Measurements from ENCODE around the gene RAD1. TPM values are rescaled to one million over a fixed set of nuclear protein-coding genes. Genes with fewer than 3 reads are reported as not detected.

RAD1 gene
- total RNA-seq, 1 donor from 2014 or later, result 27.6 TPM

DNA sequence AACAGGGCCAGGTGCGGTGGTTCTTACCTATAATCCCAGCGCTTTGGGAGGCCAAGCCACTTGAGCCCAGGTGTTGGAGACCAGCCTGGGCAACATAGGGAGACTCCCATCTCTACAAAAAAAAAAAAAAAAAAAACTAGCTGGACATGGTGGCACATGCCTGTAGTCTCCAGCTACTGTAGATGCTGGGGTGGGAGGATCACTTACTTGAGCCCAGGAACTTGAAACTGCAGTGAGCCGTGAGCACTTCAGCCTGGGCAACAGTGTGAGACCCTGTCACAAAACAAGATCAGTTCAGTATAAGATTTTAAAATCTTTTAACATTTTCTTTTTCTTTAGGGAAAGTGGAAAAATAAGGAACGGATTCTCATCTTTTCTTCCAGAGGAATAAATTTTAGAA, 2.7 kb upstream of the RAD1 start:
- no peak for DNase-seq (ENCODE audit: low read depth in 2 of 2)

DNA sequence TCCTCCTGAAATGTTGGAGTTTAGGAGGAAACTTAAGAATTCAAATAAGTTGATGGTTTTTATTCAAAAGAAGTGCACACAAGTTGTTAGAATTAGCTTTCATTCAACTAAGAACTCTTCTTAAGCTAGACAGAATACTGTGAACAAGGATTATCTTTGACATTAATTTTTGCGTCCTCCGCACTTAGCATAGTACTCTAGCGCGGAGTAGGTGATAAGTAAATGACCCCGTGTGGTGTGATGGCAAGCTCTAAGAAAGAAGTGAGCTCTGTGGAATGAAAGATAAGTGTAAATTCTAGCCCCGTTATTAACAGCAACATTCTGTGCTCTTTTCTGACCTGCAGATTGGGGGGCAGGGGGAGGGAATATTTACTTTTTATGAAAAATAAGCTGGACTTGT, 1.2 kb upstream of the RAD1 start:
- no peak for DNase-seq (ENCODE audit: low read depth in 2 of 2)

DNA sequence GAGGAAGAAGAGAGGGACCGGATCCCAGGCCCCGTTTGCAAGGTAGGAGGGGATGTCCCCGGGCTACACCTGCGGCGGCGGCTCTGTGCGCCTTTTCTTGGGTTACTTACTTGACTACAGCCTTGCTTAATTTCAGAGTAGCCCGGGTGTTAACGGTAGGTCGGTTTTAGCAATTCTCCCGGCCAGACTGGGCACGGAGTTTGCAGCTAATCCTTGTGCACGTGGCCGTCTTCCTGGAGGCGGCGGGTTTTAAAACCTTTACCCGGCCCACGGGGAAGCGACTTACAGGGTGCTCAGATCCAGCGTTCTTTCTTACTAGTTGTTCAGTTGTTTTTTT, 520 bp upstream of the RAD1 start:
- peak; percentile 11 to 17 for DNase-seq (ENCODE audit: low read depth in 2 of 2)

DNA sequence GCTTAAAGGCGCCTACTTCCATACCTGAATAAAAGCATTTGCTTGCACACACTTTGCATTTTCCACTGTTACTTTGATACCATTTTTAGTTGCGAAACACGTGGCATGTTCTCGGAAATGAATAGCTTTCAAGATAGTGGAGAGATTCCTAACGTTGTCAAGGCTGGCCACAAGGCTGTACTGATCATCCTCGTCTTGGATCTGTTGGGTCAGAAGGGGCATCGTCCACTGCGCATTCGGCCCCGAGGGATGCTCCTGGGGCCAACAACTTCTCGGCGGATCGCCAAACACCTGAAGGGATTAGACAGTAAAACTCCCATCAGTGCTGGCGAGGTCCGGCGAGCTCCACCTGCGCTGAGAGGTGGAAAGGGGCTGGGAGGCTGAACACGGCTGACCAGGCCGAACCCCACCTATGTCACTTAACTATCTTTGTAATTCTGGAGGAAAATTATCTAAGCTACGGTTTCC, 599 bp downstream of the RAD1 start:
- peak in 1 of 2 donors; percentile 8 for DNase-seq (ENCODE audit: low read depth in 2 of 2)

DNA sequence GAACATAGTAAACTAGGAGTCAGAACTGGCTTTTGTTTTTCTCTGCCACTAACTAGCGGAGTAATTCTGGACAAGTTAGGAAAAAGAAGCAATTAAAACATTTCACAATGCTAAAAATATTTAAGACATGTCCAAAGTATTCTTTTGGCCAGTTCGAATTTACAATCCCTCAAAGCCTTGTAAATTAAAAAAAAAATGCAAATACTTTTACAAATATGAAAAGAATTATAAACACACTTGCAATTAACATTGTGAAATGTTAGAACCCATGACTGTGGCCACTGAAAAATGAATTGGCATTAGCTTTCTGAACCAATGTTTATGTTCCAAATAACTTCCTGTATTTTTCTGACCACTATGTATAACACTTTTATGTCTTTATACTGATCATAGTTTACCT, 2.2 kb downstream of the RAD1 start:
- DNase-seq (ENCODE audit: low read depth in 2 of 2), result no peak

DNA sequence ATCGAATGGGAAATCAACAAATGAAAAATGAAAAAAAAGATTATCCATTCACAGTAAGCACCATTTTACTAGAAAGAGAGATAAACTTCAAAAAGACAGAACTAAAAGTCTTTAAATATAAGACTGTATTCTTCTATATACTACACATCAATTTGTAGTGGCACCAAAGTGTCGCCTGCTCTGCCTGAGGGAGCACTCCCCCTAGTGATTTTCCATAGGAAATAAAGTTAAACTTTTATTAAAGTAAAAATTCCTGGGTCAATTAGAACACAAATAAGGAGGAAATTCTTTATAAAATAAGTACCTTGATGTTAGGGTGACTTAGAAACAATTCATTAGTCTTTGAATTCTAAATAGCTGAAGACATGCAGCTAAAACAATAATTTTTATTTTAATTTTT, 9.7 kb downstream of the RAD1 start:
- DNase-seq (ENCODE audit: low read depth in 2 of 2), result peak; percentile 26 to 50

DNA sequence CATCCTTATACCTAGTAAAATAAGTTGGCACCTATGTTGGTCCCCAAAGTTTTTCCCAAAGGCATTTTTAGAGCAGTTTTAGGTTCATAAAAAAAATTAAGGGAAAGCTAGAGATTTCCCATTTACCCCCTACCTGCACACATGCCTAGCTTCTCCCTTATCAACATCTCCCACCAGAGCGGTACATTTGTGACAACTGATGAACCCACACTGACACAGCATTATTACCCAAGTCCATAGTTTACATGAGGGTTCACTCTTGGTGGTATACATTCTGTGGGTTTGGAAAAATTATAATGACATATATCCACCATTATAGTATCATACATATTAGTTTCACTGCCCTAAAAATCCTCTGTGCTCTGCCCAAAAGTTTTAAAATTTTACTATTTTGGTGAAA, 12.0 kb downstream of the RAD1 start:
- no peak for DNase-seq (ENCODE audit: low read depth in 2 of 2)

DNA sequence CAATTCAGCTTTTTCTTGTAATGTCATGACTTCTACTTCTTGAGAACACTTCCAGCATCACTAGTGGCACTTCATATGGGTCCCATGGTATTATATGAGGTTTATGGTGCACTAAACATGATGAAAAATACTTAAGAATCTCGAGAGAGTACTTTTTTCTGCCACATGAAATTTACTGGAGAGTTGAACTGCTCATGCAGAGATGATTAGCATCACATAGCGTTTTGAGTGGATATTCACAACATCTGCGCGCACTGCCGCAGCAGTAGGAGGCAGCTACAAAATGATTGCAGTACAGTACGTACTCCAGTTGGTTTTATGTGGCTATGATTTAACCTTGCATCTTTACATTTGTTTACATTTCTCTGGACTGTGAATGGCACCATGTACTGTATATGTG, 14.7 kb downstream of the RAD1 start:
- DNase-seq (ENCODE audit: low read depth in 2 of 2), result no peak

DNA sequence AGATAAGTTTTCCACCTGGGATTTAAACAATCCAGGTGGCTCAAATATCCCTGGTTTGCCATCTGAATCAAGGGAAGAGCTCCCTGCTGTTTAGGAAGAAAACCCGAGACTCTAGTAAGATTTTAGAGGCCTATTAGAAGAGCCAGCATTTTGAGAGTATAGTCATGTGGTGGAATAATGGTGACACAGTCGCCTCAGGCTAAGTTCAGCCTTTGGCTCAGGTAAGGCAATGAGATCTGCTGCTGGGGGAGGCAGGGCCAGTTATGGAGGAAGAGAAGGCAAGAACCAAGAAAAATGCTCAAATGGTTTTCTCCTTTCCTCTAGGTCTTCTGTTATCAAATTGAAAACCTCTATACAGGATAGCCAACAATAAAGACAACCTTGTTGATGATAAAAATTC, 16.2 kb downstream of the RAD1 start:
- no peak for DNase-seq (ENCODE audit: low read depth in 2 of 2)

DNA sequence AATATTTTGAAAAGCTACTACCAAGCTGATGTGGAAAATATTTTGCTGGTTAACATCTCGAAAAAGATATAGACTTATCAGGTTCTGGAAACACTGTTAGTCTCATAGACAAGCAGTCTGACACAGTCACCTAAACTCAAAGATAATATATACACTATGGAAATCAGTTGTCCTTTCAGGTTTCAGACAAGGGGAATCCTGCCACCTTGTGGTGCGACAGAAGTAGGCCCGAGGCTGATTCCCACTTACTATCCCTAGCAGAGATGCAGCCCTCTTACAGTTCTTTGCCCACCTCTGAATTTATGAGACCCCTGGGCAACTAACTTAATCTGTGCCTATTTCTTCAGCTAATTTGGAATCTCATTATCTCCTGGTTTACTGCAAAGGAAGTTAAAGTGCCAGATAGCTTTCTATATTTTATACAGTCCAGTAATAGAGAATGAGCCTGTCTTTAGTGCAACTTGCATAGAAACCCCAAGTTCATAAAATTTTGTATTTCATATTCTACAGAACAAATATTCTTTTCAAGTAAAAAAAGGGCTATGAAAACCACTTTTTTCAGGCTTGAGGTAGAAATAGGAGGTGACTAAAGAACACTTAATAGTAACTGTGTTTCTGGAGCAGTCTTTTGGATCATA, 16.9 kb downstream of the RAD1 start:
- DNase-seq (ENCODE audit: low read depth in 2 of 2), result peak; percentile 79 to 86

DNA sequence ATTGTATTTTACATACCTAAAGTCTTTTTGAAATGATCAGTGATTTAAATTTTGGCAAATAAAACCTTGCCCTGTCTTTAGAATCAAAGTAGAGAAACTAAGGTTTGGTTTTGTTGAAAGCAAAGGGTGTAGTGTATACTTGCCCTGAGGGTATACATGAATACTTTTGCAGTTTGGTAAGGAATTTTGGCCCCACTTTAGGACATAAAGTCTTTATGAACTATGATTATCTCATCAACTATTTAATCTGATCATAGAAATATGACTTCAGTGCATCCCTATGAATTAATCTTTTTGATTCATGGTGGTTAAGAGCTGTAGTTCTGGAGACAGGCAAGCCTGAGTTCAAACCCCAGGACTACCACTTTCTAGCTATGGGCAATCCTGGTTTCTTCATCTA, 17.7 kb downstream of the RAD1 start:
- DNase-seq (ENCODE audit: low read depth in 2 of 2), result no peak

DNA sequence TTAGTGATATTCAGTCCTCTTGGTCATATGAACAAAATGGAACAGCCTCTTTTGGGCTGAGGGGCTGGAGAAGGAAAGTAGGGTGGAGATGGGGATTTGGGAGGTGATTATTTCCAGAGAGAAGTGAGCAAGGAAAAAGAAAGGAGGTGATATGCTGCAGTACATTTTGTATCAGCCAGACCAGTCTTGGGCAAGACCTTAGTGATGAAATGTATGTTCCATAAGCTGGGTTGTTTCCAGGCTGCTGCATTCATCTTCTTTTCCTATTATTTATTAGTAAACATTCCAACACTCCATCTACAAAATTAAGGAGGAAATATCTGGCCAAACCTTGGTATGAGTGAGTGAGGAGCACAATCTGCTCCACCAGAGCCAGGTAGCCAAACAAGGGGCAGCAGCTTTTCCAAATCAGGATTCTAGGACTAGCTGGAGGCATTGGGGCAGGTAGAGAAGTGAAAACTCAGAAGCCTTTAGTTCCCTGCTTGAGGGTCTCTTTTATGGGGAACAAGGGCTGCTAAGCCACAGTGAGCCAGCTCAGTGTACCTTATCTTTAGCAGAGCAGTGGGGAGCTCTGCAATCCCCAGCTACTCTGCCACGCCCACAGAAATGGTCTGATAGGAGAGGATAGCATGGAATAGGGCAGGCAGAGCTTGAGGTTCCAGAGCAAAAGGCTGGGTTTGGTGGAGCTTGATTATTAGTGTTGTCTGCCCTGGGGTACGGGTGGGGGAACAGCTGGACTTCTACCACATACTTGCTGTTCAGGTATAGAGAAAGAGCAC, 19.5 kb downstream of the RAD1 start:
- DNase-seq (ENCODE audit: low read depth in 2 of 2), result no peak

DNA sequence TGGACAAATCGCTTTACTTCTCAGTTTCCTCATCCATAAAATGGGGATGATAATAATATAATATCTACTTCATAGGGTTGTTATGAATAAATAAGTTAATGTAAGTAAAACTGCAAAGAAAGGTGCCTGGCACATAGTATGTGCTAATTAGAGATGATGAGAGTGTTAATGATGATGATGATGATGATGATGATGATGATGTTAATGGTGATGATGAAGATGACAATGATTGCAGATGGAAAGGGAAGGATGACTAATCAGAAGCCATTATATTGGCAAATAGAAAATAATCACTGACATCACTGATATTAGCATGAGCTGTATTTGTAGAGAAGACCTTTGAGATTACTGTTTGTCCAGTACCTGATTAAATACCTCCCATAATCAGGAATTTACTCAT, 20.6 kb downstream of the RAD1 start:
- DNase-seq (ENCODE audit: low read depth in 2 of 2), result no peak

DNA sequence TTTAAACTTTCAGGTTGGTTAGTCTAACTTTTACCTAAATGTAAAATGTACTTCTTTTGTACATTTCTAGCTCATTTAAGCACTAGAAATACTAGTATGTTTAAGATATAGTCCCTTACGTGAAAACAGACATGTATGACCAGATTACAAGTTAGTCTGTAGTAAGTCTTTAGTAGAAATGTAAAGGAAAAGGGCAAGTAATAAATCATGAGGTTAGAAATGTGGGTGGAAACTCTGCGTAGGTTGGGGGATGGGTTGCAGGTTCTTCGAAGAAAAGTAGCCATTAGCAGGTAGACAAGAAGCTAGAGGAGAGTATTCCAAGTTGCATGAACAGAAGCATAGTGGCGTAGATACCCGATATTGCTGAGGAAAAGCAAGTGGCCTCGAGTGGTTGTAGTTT, 22.9 kb downstream of the RAD1 start:
- no peak for DNase-seq (ENCODE audit: low read depth in 2 of 2)

DNA sequence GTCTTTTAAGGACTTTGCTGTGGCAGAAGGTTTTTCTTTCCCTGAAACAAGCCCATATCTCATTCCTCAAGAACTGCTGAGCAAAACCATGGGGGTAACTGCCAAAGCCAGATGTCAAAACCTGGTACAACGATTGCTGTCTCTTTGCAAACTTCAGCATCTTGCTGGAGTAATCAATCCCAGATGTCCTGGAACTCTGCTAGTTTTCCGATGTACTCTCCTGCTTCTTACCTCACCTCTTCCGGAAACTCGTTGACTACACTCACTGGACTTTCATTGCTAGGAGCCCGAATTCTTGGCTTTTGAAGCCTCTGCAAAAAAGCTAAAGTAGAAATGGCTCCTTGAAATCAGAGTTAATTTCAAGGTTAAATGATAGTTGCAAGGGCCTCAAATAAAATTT, 23.3 kb downstream of the RAD1 start:
- no peak for DNase-seq (ENCODE audit: low read depth in 2 of 2)

DNA sequence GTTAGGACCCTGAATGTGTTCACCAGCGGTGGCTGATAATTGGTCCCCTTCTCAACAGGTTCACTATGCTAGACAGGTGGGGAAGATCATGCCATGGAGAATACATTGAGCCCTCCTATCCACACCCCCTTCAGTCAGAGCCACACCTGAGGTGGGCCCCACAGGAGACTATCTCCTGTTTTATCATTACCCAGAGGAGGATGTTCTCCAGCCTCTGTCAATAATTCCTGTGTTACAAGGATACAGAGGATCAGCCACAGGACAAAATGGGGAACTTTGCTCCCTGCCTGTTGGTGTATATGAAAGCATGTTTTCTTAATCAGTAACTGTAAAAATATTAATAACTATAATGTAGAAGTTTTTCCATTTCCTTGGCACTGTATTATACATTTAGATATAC, 25.9 kb downstream of the RAD1 start:
- DNase-seq (ENCODE audit: low read depth in 2 of 2), result no peak

DNA sequence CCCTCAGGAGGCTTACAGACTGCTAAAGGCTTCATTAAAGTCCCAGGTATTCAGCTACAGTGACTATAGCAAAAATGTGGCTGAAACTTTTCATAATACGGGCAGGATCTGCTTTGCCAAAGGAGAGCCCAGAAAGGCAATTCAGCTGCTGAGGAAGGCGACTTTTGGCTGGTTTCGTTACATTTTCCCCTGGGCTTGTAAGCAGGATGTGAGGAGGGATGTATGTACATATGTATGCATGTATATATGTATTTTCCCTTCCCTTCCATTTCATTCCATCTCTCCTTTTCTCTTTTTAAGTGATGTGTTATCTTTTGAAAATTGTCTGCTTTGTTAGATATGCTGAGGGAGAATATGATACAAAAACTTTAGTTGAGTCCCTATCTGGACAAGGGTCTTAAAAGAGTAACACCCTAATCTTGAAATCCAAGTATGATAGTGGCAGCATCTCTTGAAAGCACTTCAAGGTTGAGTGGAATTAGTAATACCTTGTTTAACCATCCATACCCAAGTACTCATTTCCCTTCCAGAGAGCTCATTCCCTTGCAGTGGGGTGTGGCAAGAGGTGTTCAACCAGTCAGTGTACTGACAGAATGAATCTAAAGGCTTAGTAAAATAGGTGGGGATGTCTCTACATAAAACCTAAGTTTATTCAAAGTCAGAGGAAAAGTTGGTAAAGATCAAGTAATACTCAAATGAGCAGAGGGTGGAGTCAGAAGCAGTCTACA, 28.7 kb downstream of the RAD1 start:
- DNase-seq (ENCODE audit: low read depth in 2 of 2), result no peak

DNA sequence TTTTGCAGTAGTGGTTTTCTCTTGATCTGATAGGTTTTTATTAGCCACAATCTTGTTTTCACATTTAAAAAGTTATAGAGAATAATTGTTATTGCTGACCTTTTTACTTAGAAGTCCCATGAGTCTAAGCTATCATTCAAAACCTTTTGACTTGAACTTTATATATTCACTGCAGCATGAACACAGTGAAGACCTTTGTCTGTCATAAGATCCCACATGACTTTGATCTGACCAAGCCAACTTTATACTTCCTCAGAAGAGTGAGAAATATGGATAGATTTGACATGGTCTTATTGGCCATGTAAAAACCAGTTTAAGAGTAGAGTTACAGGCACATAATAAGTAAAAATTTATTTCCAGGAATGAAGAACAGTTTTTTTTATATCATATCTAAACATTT, 34.1 kb downstream of the RAD1 start:
- DNase-seq (ENCODE audit: low read depth in 2 of 2), result no peak

DNA sequence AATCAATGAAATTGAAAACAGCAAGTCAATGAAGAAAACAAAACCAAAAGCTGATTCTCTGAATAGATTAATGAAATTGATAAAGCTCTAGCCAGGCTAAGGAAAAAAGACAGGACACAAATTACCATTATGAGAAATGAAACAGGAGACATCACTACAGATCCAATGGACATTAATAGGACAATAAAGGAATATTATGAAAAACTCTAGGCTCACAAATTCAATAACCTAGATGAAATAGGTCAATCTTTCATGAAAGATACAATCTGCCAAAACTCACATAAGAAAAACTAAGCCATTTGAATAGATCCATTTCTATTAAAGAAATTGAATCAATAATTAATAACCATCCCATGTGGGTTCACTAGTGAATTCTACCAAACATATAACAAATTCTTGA, 39.0 kb downstream of the RAD1 start:
- DNase-seq (ENCODE audit: low read depth in 2 of 2), result no peak

DNA sequence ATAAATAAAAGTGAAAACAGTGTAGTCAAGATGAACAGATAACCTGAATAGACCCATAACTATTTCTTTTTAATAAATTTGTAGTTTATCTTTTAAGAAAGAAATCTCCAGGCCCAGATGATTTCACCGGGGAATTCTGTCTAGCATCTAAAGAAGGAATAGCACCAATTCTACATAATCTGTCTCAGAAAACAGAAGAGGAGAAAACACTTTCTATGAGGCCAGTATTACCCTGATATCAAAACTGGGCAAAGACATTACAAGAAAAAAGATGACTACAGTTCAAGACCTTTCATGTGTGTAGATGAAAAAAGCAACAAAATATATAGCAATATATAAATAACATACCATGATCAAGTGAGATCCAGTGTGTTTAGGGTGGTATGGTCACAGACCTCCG, 44.9 kb downstream of the RAD1 start:
- no peak for DNase-seq (ENCODE audit: low read depth in 2 of 2)

DNA sequence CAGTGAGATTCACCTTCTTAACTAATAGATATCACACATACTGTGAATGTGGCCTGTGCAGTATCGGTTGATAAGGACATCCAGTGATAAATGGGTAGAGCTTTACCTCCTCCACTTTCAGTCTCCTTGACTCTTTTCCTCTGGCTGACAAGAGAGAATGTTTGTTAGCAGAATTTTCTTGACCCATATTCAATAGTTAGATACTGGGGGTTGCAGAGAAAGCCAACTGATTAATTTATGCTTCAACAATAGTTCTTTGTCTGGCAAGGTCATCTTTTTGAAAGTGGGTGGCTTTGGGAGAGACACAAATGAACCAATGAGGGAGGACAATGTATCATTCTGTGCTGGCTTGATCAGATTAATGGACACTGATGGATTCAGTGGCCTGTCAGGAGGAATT, 46.0 kb downstream of the RAD1 start:
- DNase-seq (ENCODE audit: low read depth in 2 of 2), result no peak

DNA sequence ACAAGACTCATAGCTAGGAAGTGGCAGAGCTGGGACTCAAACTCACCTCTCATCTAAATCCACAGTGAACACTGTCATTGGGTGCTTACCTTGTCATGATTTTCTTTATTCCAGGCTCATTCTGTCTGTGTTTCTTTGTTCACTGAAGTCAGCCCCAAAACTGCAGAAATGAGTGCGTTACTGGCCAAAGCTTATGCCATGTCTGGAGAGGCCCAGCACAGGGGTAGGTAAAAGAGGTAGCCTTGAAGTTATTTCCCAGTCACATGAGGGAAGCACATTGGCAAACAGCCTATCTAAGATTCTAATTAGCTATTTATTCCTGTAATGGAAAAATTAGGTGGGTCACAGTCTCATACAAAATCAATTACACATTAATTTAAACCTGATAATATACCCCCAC, 46.5 kb downstream of the RAD1 start:
- DNase-seq (ENCODE audit: low read depth in 2 of 2), result no peak

DNA sequence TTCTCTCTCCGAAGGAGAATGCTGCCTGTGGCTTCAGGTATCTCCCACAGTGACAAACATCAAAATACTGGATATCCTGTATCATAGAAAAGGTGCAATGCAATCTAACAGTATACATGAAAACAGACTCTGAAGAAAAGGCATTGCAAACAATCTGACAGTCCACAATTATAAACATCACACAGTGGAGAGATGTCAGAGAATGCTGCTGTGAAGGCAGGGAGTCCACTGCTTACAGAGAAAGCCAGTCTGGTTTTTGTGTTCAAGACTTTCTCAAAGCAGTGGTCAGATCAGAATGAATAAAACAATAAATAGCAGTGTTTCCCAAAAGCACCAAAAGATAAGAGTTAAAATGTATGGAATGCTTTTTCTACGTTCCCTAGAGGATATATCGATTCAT, 47.6 kb downstream of the RAD1 start:
- no peak for DNase-seq (ENCODE audit: low read depth in 2 of 2)
